ENCODE data around the gene FAN1. TPM values are rescaled to one million over a fixed set of nuclear protein-coding genes. Genes with fewer than 3 reads are reported as not detected.

FAN1 gene
- total and polyA plus RNA-seq, 2 of the 13 experiments (the other 11 are each of a cell fraction or from before 2014, with no cell fraction given) = 10.8 to 20.1 TPM

DNA sequence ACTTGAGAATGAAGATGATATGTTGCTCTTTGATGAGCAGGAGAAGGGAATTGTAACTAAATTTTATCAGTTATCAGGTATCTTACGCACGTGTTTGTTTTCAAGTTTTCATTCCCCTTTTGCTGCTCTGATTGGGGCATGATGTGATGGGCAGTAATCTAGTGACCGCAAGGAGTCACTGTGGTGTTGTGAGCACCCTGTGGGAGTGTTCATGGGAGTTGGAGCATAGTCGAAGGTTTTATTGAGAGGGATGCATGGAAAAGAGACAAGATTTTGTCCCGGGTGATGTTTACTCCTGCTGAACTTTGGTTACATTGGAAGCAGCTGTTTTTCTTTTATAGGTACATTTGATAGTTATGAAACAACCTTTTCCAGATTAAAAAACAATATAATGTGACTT is 2.1 kb downstream of the FAN1 start (continued):
- TF ChIP-seq ELF1 (CRISPR knock-in tag; IDR thresholded peaks at IDR 0.05) = no peak

DNA sequence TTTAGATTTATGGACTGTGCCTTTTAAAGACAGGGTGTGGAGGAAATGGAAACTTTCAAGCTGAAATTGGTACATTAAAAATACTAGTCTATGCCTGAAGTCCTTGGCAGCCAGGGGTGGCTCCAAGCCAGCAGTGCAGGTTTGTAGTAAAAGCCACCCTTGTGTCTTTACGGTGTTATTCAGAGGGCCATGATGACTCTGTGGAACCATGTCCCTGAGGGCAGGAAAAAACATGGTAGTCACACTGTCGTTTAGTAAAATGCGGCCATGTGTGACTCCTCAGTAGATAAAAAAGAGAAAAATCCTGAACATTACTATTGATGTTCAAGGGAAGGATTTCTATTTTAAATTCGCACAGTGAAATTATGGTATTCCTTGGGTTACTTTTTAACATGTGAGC is 2.7 kb downstream of the FAN1 start:
- intact Hi-C loops (cut with micrococcal nuclease; ENCODE audit: unreplicated experiment) (loop anchor here (10.0 kb wide), 1 partner anchor 88 kb away; the partner anchor contains the start of gene MTMR10), in situ Hi-C loops (cut with HindIII; ENCODE audit: extremely low pct_ligation_motif_present, low pct_unique_long_range_greater_than_20kb) (no loop called here)
- H3K36me3 ChIP-seq (replicated peaks in 1 of 2; ENCODE audit: control insufficient read depth in 1 of 2, insufficient read depth in 2 of 2, low read length in 2 of 2) = peaks cover 6 to 18% of the 10 kb centered on the region in 2 experiments; a peak in 4 of 5 replicates
- peaks cover 41% of the 10 kb centered on the region for H3K4me1 ChIP-seq (ENCODE audit: insufficient read depth, low read length)
- FAIRE-seq (no peak), DNase-seq (ENCODE audit: low spot score) (no peak), ATAC-seq (no peak)
- 88% methylated on average over 4 of the region's 4 CpGs for WGBS (ENCODE audit: low lambda C conversion rate)
- no peaks in the 10 kb centered on the region for H3K27me3 ChIP-seq (ENCODE audit: control insufficient read depth in 1 of 2, insufficient read depth in 2 of 2, low read length in 2 of 2)
- BruUV-seq (replicated peaks) = no TSS peak
- H3K9ac ChIP-seq (ENCODE audit: insufficient read depth, low read depth, low read length) = no peak overlapping the region
- ChIA-PET POLR2A (no interaction called here), CTCF (ENCODE audit: low intra/inter-chr PET ratio, low total read pairs) (no interaction called here)
- H3K9me3 ChIP-seq (ENCODE audit: low read length) = no peaks in the 10 kb centered on the region
- TF ChIP-seq ZNF264 (CRISPR knock-in tag; IDR thresholded peaks at IDR 0.05) (no peak), POLR2A (IDR thresholded peaks at IDR 0.05; ENCODE audit: insufficient read depth in 1 of 2, low read depth in 2 of 2, low read length in 2 of 2) (no peak), ZNF564 (CRISPR knock-in tag; IDR thresholded peaks at IDR 0.05) (no peak), CREM (IDR thresholded peaks at IDR 0.05) (no peak), CREM (CRISPR knock-in tag; IDR thresholded peaks at IDR 0.05) (no peak), PLRG1 (conservative IDR thresholded peaks at IDR 0.05) (no peak), LCORL (IDR thresholded peaks at IDR 0.05) (no peak), LCORL (CRISPR knock-in tag; IDR thresholded peaks at IDR 0.05) (no peak), HNRNPLL (IDR thresholded peaks at IDR 0.05; ENCODE audit: low read depth, low read length, poor library complexity, severe bottlenecking) (no peak)
- TF ChIP-seq, protein P1, sequence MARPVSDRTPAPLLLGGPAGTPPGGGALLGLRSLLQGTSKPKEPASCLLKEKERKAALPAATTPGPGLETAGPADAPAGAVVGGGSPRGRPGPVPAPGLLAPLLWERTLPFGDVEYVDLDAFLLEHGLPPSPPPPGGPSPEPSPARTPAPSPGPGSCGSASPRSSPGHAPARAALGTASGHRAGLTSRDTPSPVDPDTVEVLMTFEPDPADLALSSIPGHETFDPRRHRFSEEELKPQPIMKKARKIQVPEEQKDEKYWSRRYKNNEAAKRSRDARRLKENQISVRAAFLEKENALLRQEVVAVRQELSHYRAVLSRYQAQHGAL (CRISPR knock-in tag; IDR thresholded peaks at IDR 0.05; ENCODE audit: not compliant biosample characterization) = no peak
- TF ChIP-seq, protein P2, sequence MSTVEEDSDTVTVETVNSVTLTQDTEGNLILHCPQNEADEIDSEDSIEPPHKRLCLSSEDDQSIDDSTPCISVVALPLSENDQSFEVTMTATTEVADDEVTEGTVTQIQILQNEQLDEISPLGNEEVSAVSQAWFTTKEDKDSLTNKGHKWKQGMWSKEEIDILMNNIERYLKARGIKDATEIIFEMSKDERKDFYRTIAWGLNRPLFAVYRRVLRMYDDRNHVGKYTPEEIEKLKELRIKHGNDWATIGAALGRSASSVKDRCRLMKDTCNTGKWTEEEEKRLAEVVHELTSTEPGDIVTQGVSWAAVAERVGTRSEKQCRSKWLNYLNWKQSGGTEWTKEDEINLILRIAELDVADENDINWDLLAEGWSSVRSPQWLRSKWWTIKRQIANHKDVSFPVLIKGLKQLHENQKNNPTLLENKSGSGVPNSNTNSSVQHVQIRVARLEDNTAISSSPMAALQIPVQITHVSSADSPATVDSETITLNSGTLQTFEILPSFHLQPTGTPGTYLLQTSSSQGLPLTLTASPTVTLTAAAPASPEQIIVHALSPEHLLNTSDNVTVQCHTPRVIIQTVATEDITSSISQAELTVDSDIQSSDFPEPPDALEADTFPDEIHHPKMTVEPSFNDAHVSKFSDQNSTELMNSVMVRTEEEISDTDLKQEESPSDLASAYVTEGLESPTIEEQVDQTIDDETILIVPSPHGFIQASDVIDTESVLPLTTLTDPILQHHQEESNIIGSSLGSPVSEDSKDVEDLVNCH (CRISPR knock-in tag; IDR thresholded peaks at IDR 0.05) = no peak
- TF ChIP-seq, protein P3, sequence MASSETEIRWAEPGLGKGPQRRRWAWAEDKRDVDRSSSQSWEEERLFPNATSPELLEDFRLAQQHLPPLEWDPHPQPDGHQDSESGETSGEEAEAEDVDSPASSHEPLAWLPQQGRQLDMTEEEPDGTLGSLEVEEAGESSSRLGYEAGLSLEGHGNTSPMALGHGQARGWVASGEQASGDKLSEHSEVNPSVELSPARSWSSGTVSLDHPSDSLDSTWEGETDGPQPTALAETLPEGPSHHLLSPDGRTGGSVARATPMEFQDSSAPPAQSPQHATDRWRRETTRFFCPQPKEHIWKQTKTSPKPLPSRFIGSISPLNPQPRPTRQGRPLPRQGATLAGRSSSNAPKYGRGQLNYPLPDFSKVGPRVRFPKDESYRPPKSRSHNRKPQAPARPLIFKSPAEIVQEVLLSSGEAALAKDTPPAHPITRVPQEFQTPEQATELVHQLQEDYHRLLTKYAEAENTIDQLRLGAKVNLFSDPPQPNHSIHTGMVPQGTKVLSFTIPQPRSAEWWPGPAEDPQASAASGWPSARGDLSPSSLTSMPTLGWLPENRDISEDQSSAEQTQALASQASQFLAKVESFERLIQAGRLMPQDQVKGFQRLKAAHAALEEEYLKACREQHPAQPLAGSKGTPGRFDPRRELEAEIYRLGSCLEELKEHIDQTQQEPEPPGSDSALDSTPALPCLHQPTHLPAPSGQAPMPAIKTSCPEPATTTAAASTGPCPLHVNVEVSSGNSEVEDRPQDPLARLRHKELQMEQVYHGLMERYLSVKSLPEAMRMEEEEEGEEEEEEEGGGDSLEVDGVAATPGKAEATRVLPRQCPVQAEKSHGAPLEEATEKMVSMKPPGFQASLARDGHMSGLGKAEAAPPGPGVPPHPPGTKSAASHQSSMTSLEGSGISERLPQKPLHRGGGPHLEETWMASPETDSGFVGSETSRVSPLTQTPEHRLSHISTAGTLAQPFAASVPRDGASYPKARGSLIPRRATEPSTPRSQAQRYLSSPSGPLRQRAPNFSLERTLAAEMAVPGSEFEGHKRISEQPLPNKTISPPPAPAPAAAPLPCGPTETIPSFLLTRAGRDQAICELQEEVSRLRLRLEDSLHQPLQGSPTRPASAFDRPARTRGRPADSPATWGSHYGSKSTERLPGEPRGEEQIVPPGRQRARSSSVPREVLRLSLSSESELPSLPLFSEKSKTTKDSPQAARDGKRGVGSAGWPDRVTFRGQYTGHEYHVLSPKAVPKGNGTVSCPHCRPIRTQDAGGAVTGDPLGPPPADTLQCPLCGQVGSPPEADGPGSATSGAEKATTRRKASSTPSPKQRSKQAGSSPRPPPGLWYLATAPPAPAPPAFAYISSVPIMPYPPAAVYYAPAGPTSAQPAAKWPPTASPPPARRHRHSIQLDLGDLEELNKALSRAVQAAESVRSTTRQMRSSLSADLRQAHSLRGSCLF (CRISPR knock-in tag; IDR thresholded peaks at IDR 0.05; ENCODE audit: borderline replicate concordance) = no peak
- H4K20me1 ChIP-seq (ENCODE audit: insufficient read depth, low read length) = no peaks in the 10 kb centered on the region
- no peak overlapping the region for H2AFZ ChIP-seq (ENCODE audit: low read length)
- peak overlapping the region; percentile 7; the same call in 1 of the 2 replicates for H3K4me2 ChIP-seq (ENCODE audit: low read depth, low read length)
- H3K79me2 ChIP-seq (ENCODE audit: insufficient read depth, low read length) = no peaks in the 10 kb centered on the region
- no peak overlapping the region for H3K27ac ChIP-seq (ENCODE audit: extremely low read length, insufficient read depth, low read length)
- H3K4me3 ChIP-seq (replicated peaks in 1 of 3; ENCODE audit: insufficient read depth in 1 of 3, low read depth in 2 of 3, low read length in 3 of 3) = no peak overlapping the region
